K562 (cell line): Measurements from ENCODE around the gene SLC1A7. TPM values are rescaled to one million over a fixed set of nuclear protein-coding genes. Genes with fewer than 3 reads are reported as not detected.

Experiments
- ATAC-seq: fragments of 200-7000 bp; cut with Tn5 transposase; 3 replicates; pipeline ENCODE4 v1.9.1; 2020; ENCODE audit warnings: moderate library complexity
- BruUV-seq: library from RNA; stranded (reverse); fragments of 400-500 nt; replicated peaks from 2 replicates; lab custom pipeline; 2021; lab: Mats Ljungman, UMichigan
- CTCF ChIA-PET: fragments of 300-600 bp; formaldehyde crosslinking; extraction: SDS; loops from one replicate; lab custom pipeline; 2021; ENCODE audit warnings: low intra/inter-chr PET ratio; lab: Yijun Ruan, JAX
- POLR2A ChIA-PET: fragments of 300-600, 350-650 bp; sonication (Branson Sonifier 250); formaldehyde crosslinking; extraction: SDS; loops from one replicate; lab custom pipeline; 2021; ENCODE audit warnings: antibody characterized with exemption, inconsistent platforms; lab: Yijun Ruan, JAX
- DNase-seq, 4 experiments: peaks; one replicate each; pipeline versions ENCODE4 v3.0.0 to v3.0.0-alpha.2; 2011 to 2018; ENCODE audit warnings: low spot score in 3 of 4, mixed read lengths in 3 of 4; ENCODE audit errors: extremely low read depth in 1 of 4
- FAIRE-seq: peaks from 2 replicates; lab custom pipeline; 2011; peaks lifted over from hg19 to GRCh38; lab: Jason Lieb, UNC
- H2AFZ ChIP-seq: 2 replicates; pipeline ENCODE4 v1.6.0; 2011; ENCODE audit warnings: low read depth, low read length, control low read depth, inconsistent platforms
- H3K27ac ChIP-seq: fragments of 200-600 bp; 3 replicates; pipeline ENCODE4 v1.8.0; 2011; ENCODE audit warnings: low read depth, mild to moderate bottlenecking, control low read depth, inconsistent platforms, low read length, moderate library complexity, mixed read lengths; ENCODE audit errors: extremely low read depth
- H3K27me3 ChIP-seq, 2 experiments: fragments of 300-600 bp in 1 of 2; 2 replicates in 1 of 2; 3 replicates in 1 of 2; pipeline versions ENCODE4 v1.6.0 to v1.8.0; 2011; ENCODE audit warnings: inconsistent platforms in 2 of 2, low read length in 2 of 2, mild to moderate bottlenecking in 1 of 2, mixed read lengths in 1 of 2, moderate library complexity in 1 of 2; ENCODE audit not compliant: control insufficient read depth in 2 of 2, insufficient read depth in 2 of 2
- H3K36me3 ChIP-seq: fragments of 300-600 bp; 3 replicates; pipeline ENCODE4 v1.8.0; 2011; ENCODE audit warnings: mild to moderate bottlenecking, low read length, inconsistent platforms; ENCODE audit not compliant: control insufficient read depth, insufficient read depth
- H3K4me1 ChIP-seq, 2 experiments: fragments of 200-600 bp in 1 of 2; replicated peaks in 1 of 2; 2 replicates in 1 of 2; 3 replicates in 1 of 2; pipeline versions ENCODE4 v1.5.1 to v1.8.0; 2011; ENCODE audit warnings: inconsistent platforms in 2 of 2, low read length in 2 of 2, mild to moderate bottlenecking in 1 of 2, mixed read lengths in 1 of 2, moderate library complexity in 1 of 2; ENCODE audit not compliant: control insufficient read depth in 2 of 2, insufficient read depth in 2 of 2
- H3K4me2 ChIP-seq: 2 replicates; pipeline ENCODE4 v1.6.1; 2011; ENCODE audit warnings: low read length, control low read depth, inconsistent platforms, mixed read lengths; ENCODE audit not compliant: insufficient read depth
- H3K4me3 ChIP-seq: fragments of 200-600 bp; sonication (generic), shearing (Covaris generic); 2 replicates; pipeline ENCODE4 v1.5.1; 2016; ENCODE audit warnings: control low read depth, inconsistent platforms
- H3K79me2 ChIP-seq: fragments of 200-600 bp; 3 replicates; pipeline ENCODE4 v1.8.0; 2011; ENCODE audit warnings: low read length, inconsistent platforms; ENCODE audit not compliant: control insufficient read depth, insufficient read depth
- H3K9ac ChIP-seq, 2 experiments: 2 replicates each; pipeline versions ENCODE4 v1.6.0 to v1.6.1; 2011; ENCODE audit warnings: low read depth in 2 of 2, low read length in 2 of 2, control low read depth in 1 of 2, inconsistent platforms in 1 of 2, mild to moderate bottlenecking in 1 of 2, mixed read lengths in 1 of 2; ENCODE audit not compliant: insufficient read depth in 1 of 2
- H3K9me1 ChIP-seq: one replicate; pipeline ENCODE4 v1.6.0; 2011; ENCODE audit warnings: inconsistent platforms, mild to moderate bottlenecking, low read length, moderate library complexity; ENCODE audit not compliant: control insufficient read depth, insufficient read depth
- H3K9me3 ChIP-seq: replicated peaks from 2 replicates; pipeline ENCODE4 v1.5.1; 2011; ENCODE audit warnings: low read depth, low read length, inconsistent platforms; ENCODE audit not compliant: control insufficient read depth, insufficient read depth
- H4K20me1 ChIP-seq: replicated peaks from 2 replicates; pipeline ENCODE4 v1.6.1; 2011; ENCODE audit warnings: low read length, inconsistent platforms, mixed read lengths; ENCODE audit not compliant: control insufficient read depth, insufficient read depth
- MEIS2 ChIP-seq: fragments of 450-650 bp; IDR thresholded peaks from 2 replicates; pipeline ENCODE4 v1.6.1; 2014; ENCODE audit warnings: mild to moderate bottlenecking; ENCODE audit not compliant: partially characterized antibody
- TEAD1 ChIP-seq, 2 experiments: fragments of 450-650 bp in 1 of 2; sonication (generic) in 1 of 2; formaldehyde crosslinking; IDR thresholded peaks; 2 replicates each; pipeline versions ENCODE4 v1.4.0 to v1.8.0; 2020 to 2022; ENCODE audit warnings: mild to moderate bottlenecking in 2 of 2, missing genetic modification reagents in 1 of 2
- WGBS: fragments of 100-300 bp; shearing (Covaris generic); methylation state at CpG from one replicate; pipeline ENCODE4 v1.1.6; 2016; ENCODE audit warnings: low coverage, mixed read lengths; ENCODE audit not compliant: insufficient coverage; ENCODE audit errors: missing lambda C conversion rate; 5-methylcytosine and 5-hydroxymethylcytosine counted together
- in situ Hi-C: fragments of 300-500 bp; cut with MboI; formaldehyde crosslinking; loops from 4 replicates; pipeline ENCODE4 v1.15.0; 2018; ENCODE audit warnings: inconsistent platforms, mixed read lengths
- intact Hi-C: fragments of 100-400 bp; cut with micrococcal nuclease; formaldehyde crosslinking; loops from 2 replicates; pipeline ENCODE4 v1.14.2; 2022
- polyA plus RNA-seq, 8 experiments: library from polyadenylated mRNA; depleted of rRNA in 4 of 8; stranded (reverse) in 5 of 8; unstranded in 3 of 8; fragments of >200 nt; fragmentation: Nextera tagmentation in 2 of 8; fragmentation: Illumina TruSeq in 1 of 8; extraction: Ambion mirVana in 2 of 8; extraction: Trizol in 1 of 8; gene quantifications; 2 replicates each; pipeline versions ENCODE4 v1.2.1 to v1.2.3, GENCODE V29; 2011 to 2014; ENCODE audit warnings: inconsistent platforms in 1 of 8, missing spikeins in 1 of 8
- total RNA-seq, 7 experiments: library from RNA; depleted of rRNA in 6 of 7; stranded (reverse); fragments of >200 nt in 6 of 7; fragmentation: Illumina TruSeq in 2 of 7; extraction: Trizol in 2 of 7; gene quantifications; 2 replicates each; pipeline versions ENCODE4 v1.2.1 to v1.2.3, GENCODE V29; 2011 to 2021; ENCODE audit warnings: low replicate concordance in 1 of 7

SLC1A7 gene
- total and polyA plus RNA-seq, 9 of the 15 experiments (the other 6 are each of a cell fraction or from before 2014, with no cell fraction given), result 0.07 TPM; not detected in 8

DNA sequence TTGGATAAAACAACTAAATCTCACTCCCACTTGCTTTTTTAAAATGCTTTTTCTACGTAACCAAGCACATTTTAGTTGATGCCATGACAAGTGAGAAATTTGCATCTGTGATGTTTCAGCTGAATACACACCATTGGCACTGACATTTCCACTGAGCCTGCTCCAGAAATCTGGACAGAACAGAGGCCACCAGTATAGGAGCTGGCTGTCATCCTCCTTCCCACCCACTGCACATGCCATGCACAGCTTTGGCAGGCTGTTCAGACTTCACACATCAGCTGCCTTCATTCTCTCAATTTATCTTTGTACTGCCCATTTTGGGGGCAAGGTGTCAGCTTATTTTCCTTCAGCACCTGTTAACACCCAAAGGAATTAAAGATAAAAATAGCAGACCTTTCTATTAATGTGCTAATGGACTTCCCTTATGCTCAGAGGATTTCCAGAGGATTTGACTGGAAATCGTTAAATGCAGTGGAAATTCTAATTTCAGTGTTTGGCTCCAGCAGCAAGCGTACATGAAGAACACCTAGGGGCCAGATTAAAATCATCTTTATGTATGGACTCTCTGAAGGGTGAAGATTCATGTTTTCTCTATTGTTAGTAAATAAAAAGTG is 93.4 kb downstream of the SLC1A7 start:
- no peaks in the 10 kb centered on the region for H3K9me3 ChIP-seq
- in situ Hi-C loops (no loop called here), intact Hi-C loops (no loop called here)
- POLR2A ChIA-PET, result interaction anchor here (0.8 to 1.6 kb wide), 2 partner anchors 15 to 59 kb away, joined by 3 to 4 read pairs; no protein-coding TSS in a partner anchor
- TF ChIP-seq TEAD1 (CRISPR knock-in tag; IDR thresholded peaks at IDR 0.05) (no peak), MEIS2 (no peak)
- peaks cover 3% of the 10 kb centered on the region for H3K9me1 ChIP-seq
- no peaks in the 10 kb centered on the region for H4K20me1 ChIP-seq
- H2AFZ ChIP-seq, result no peak overlapping the region
- CTCF ChIA-PET, result no interaction called here
- H3K36me3 ChIP-seq, result peaks cover 30% of the 10 kb centered on the region; the same call in 2 of the 3 replicates
- no peak for ATAC-seq
- no peak overlapping the region for H3K27ac ChIP-seq
- no peak overlapping the region for H3K4me2 ChIP-seq
- H3K4me3 ChIP-seq, result no peak overlapping the region
- FAIRE-seq, result no peak
- 85% methylated on average over 3 of the region's 3 CpGs for WGBS
- DNase-seq, result no peak
- no peaks in the 10 kb centered on the region for H3K79me2 ChIP-seq
- no TSS peak for BruUV-seq
- peaks cover 10 to 32% of the 10 kb centered on the region in 2 experiments for H3K4me1 ChIP-seq
- no peaks in the 10 kb centered on the region for H3K27me3 ChIP-seq
- H3K9ac ChIP-seq, result no peak overlapping the region
